ENCODE data around the gene RAB3GAP1.

Gene RAB3GAP1

GRCh38 chr2:135174810-135175093 is 122.7 kb downstream of the RAB3GAP1 start:
- no peak for TF ChIP-seq CTCF (IDR thresholded peaks at IDR 0.05)
- TF ChIP-seq ZFX (IDR thresholded peaks at IDR 0.05; ENCODE audit: borderline replicate concordance): no peak
- no peak overlapping the region for H3K27ac ChIP-seq

GRCh38 chr2:135175177-135175576 is 123.1 kb downstream of the RAB3GAP1 start:
- H3K27ac ChIP-seq: no peak overlapping the region
- no peak for TF ChIP-seq CTCF (IDR thresholded peaks at IDR 0.05)
- TF ChIP-seq ZFX (IDR thresholded peaks at IDR 0.05; ENCODE audit: borderline replicate concordance): no peak

- no peak for TF ChIP-seq CTCF (IDR thresholded peaks at IDR 0.05)
- no peak for TF ChIP-seq ZFX (IDR thresholded peaks at IDR 0.05; ENCODE audit: borderline replicate concordance)
- no peak overlapping the region for H3K27ac ChIP-seq
These were observed 127.6 kb downstream of the RAB3GAP1 start for GRCh38 chr2:135179689-135180088.

DNA sequence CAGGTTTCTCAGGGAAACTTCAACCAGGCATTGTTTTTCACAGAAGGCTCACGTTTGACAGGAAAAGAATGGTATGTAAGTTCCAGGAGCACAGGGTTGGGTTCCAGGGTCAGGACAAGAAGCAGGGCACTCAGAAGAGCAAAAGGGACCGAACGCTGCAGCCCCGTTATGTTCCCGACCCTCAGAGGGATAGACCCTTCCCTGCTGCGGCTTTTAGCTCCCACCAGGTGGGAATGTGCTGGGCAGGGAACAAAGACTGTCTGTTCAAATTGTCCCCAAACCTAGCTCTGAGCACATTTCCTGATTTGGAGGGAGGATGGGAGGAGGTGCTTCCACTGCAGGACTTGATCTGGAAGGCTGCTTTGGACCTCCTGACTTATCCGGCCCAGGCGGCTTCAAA is 130.1 kb downstream of the RAB3GAP1 start:
- TF ChIP-seq CTCF (IDR thresholded peaks at IDR 0.05): no peak
- no peak for TF ChIP-seq ZFX (IDR thresholded peaks at IDR 0.05; ENCODE audit: borderline replicate concordance)

DNA sequence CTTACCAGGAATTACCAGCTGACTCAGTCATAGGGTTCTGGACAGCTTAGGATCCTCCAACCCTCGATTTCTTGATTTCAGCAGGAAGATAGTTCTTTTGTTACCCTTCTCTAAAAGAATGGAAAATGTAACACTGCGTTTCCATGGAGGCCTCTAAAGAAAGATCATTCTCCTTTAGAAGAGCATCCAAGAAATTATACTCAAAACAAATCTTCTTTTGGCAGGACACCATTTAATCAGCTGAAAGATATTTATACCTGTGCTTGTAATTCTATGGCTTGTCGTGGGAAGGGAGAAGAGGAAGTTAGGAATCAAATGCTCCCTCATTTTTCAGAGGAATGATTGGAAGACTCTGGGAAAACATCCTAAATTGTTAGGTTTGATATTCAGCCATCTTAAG is 130.5 kb downstream of the RAB3GAP1 start:
- TF ChIP-seq ZFX (IDR thresholded peaks at IDR 0.05; ENCODE audit: borderline replicate concordance): no peak
- no peak for TF ChIP-seq CTCF (IDR thresholded peaks at IDR 0.05)
- no peak overlapping the region for H3K27ac ChIP-seq

More for the DNA sequence above, 130.1 kb downstream of the RAB3GAP1 start:
- no peak overlapping the region for H3K27ac ChIP-seq

- TF ChIP-seq ZFX (IDR thresholded peaks at IDR 0.05; ENCODE audit: borderline replicate concordance) (no peak), CTCF (IDR thresholded peaks at IDR 0.05) (no peak)
- no peak overlapping the region for H3K27ac ChIP-seq
These were observed 131.7 kb downstream of the RAB3GAP1 start for GRCh38 chr2:135183822-135184221.

DNA sequence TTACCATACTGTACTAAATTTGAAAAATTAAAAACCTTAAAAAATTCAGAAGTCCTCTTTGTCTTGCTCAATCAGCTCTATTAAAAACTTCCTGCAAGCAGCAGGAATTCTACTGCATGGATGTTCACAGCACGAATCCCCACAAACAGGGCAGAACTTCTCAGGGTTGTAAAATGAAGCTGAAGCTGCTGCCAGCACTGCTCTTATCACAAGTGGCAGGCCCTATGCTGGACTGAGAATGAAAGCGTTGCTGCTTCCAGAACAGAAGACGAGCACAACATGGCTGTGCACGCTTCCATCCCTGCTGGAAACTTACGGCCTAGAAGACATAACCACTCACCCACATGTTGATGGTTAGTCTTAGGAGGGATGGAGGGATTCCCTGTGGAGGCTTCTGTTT is 134.0 kb downstream of the RAB3GAP1 start:
- H3K27ac ChIP-seq: no peak overlapping the region
- no peak for TF ChIP-seq CTCF (IDR thresholded peaks at IDR 0.05)
- TF ChIP-seq ZFX (IDR thresholded peaks at IDR 0.05; ENCODE audit: borderline replicate concordance): no peak

Data from 22Rv1 (cell line).